ENCODE data around the gene STX2.

DNA sequence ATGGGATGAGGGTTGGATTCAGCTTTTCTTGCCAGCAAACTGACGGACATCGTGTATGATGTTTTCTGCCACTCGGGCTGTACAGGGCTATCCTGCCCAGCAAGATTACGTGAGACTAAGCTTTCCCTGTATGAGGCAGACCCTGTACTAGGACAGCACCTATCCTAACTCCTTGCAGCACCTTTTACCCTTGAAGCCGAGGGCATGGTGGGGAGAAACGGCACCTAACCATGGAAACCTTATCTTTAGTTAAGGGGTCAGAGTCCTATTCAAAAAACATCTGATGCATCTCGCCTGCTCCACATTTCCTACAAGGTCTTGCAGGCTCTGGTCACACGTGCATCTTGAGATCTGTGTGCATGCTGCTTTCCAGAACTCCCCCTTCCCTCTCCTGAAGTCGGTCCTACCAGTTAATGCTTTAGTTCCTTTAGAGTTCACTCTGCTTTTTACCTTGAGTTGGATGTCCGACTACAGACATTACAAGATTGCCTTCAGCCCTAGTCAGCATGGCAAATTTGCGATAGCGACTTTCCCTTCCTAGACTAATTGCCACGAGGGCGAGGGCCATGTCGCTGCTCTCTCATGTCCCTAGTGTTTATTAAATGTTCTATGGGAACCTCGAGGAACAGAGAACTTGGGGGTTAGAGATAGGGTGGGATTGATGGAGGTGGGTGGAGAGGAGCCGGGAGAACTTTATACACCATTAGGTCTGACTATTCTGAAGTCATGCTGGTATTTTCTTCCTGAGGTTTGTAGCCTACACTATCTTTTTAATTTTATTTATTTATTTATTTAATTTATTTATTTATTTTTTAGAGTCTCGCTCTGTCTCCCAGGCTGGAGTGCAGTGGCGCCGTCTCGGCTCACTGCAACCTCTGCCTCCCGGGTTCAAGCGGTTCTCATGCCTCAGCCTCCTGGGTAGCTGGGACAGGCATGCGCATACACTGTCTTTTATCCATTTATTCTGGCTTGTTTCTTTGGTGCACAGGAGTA is 39.4 kb upstream of the STX2 start:
- TF ChIP-seq, protein P1, sequence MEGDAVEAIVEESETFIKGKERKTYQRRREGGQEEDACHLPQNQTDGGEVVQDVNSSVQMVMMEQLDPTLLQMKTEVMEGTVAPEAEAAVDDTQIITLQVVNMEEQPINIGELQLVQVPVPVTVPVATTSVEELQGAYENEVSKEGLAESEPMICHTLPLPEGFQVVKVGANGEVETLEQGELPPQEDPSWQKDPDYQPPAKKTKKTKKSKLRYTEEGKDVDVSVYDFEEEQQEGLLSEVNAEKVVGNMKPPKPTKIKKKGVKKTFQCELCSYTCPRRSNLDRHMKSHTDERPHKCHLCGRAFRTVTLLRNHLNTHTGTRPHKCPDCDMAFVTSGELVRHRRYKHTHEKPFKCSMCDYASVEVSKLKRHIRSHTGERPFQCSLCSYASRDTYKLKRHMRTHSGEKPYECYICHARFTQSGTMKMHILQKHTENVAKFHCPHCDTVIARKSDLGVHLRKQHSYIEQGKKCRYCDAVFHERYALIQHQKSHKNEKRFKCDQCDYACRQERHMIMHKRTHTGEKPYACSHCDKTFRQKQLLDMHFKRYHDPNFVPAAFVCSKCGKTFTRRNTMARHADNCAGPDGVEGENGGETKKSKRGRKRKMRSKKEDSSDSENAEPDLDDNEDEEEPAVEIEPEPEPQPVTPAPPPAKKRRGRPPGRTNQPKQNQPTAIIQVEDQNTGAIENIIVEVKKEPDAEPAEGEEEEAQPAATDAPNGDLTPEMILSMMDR (IDR thresholded peaks at IDR 0.05 in 4 of 5, conservative IDR thresholded peaks at IDR 0.05 in 1 of 5), result no peak
- no peak for TF ChIP-seq POLR2A (IDR thresholded peaks at IDR 0.05)

Data from gastrocnemius medialis (tissue), 4 donors.